PC-3 (cell line): ENCODE measurements around the gene ZFYVE9. TPM values are rescaled to one million over a fixed set of nuclear protein-coding genes. Genes with fewer than 3 reads are reported as not detected.
A peak's percentile ranks its signal among the peaks of the same experiment; 100 is the strongest.

Source experiments
- ATAC-seq: fragments of 200-7000 bp; cut with Tn5 transposase; 2 replicates; pipeline ENCODE4 v1.9.1; 2020; ENCODE audit warnings: mild to moderate bottlenecking, moderate library complexity
- BruUV-seq: library from RNA; stranded (reverse); fragments of 400-500 nt; replicated peaks from 2 replicates; lab custom pipeline; 2021; lab: Mats Ljungman, UMichigan
- CTCF ChIA-PET: fragments of 300-600 bp; sonication (Branson Sonifier 250); formaldehyde crosslinking; loops from one replicate; lab custom pipeline; 2022; ENCODE audit warnings: antibody characterized with exemption; lab: Charles Lee
- POLR2A ChIA-PET: fragments of 300-600 bp; sonication (Branson Sonifier 250); formaldehyde crosslinking; loops from one replicate; lab custom pipeline; 2022; ENCODE audit warnings: antibody characterized with exemption; ENCODE audit not compliant: unreplicated experiment; lab: Charles Lee
- DNase-seq: peaks from one replicate; pipeline ENCODE4 v3.0.0-alpha.2; 2015
- H2AFZ ChIP-seq: fragments of 300-600 bp; sonication (generic); 2 replicates; pipeline ENCODE4 v1.6.0; 2016; ENCODE audit warnings: antibody characterized with exemption, low read length
- H3F3A ChIP-seq: fragments of 300-600 bp; sonication (generic); one replicate; pipeline ENCODE4 v1.6.0; 2017; ENCODE audit warnings: antibody characterized with exemption, low read length, control low read depth, mild to moderate bottlenecking; ENCODE audit not compliant: unreplicated experiment
- H3K27ac ChIP-seq: fragments of 300-600 bp; sonication (generic); 2 replicates; pipeline ENCODE4 v1.5.1; 2016; ENCODE audit warnings: mild to moderate bottlenecking, low read length
- H3K27me3 ChIP-seq: fragments of 300-600 bp; sonication (generic); 2 replicates; pipeline ENCODE4 v1.6.1; 2016; ENCODE audit warnings: low read length, mixed read lengths
- H3K36me3 ChIP-seq: fragments of 300-600 bp; sonication (generic); 2 replicates; pipeline ENCODE4 v1.6.1; 2016; ENCODE audit warnings: low read depth, mixed run types, low read length, mixed read lengths
- H3K4me1 ChIP-seq: fragments of 300-600 bp; sonication (generic); 2 replicates; pipeline ENCODE4 v1.5.1; 2016; ENCODE audit warnings: low read length; ENCODE audit not compliant: insufficient read depth
- H3K4me2 ChIP-seq: fragments of 300-600 bp; sonication (generic); 2 replicates; pipeline ENCODE4 v1.6.0; 2016; ENCODE audit warnings: low read length
- H3K4me3 ChIP-seq: fragments of 300-600 bp; sonication (generic); 2 replicates; pipeline ENCODE4 v1.5.1; 2016; ENCODE audit warnings: mild to moderate bottlenecking, low read length, mixed read lengths
- H3K79me2 ChIP-seq: fragments of 300-600 bp; sonication (generic); 2 replicates; pipeline ENCODE4 v1.6.1; 2017; ENCODE audit warnings: low read length, mixed read lengths
- H3K9ac ChIP-seq: fragments of 300-600 bp; sonication (generic); 2 replicates; pipeline ENCODE4 v1.6.0; 2016; ENCODE audit warnings: mild to moderate bottlenecking, low read length
- H3K9me2 ChIP-seq: fragments of 300-600 bp; sonication (generic); replicated peaks from 2 replicates; pipeline ENCODE4 v1.6.1; 2016; ENCODE audit warnings: mixed run types, low read length, mixed read lengths
- H3K9me3 ChIP-seq: fragments of 300-600 bp; sonication (generic); 2 replicates; pipeline ENCODE4 v1.6.1; 2016; ENCODE audit warnings: low read length, mixed read lengths
- H4K20me1 ChIP-seq: fragments of 300-600 bp; sonication (generic); 2 replicates; pipeline ENCODE4 v1.6.1; 2016; ENCODE audit warnings: low read length, mixed read lengths
- EZH2 ChIP-seq: fragments of 300-600 bp; sonication (generic); IDR thresholded peaks from one replicate; pipeline ENCODE4 v1.6.1; 2017; ENCODE audit warnings: antibody characterized with exemption, mild to moderate bottlenecking, low read length; ENCODE audit not compliant: unreplicated experiment
- EZH2phosphoT487 ChIP-seq: fragments of 300-600 bp; sonication (generic); IDR thresholded peaks from 2 replicates; pipeline ENCODE4 v1.6.1; 2018; ENCODE audit warnings: mild to moderate bottlenecking, antibody characterized with exemption, low read length, borderline replicate concordance
- intact Hi-C: fragments of 100-400 bp; cut with micrococcal nuclease; formaldehyde crosslinking; loops from 2 replicates; pipeline ENCODE4 v1.9.0; 2023
- total RNA-seq: library from RNA; depleted of rRNA; stranded (reverse); fragments of >200 nt; gene quantifications from 2 replicates; pipeline ENCODE4 v1.2.3, GENCODE V29; 2014
- TF ChIP-seq, protein P1 (sequence below): fragments of 300-600 bp; sonication (generic); conservative IDR thresholded peaks from 2 replicates; pipeline ENCODE4 v1.5.1; 2017; ENCODE audit warnings: antibody characterized with exemption, low read depth, mild to moderate bottlenecking, low read length

The ZFYVE9 gene
- total RNA-seq, 1 experiment from 2014 or later = 14.2 TPM

DNA sequence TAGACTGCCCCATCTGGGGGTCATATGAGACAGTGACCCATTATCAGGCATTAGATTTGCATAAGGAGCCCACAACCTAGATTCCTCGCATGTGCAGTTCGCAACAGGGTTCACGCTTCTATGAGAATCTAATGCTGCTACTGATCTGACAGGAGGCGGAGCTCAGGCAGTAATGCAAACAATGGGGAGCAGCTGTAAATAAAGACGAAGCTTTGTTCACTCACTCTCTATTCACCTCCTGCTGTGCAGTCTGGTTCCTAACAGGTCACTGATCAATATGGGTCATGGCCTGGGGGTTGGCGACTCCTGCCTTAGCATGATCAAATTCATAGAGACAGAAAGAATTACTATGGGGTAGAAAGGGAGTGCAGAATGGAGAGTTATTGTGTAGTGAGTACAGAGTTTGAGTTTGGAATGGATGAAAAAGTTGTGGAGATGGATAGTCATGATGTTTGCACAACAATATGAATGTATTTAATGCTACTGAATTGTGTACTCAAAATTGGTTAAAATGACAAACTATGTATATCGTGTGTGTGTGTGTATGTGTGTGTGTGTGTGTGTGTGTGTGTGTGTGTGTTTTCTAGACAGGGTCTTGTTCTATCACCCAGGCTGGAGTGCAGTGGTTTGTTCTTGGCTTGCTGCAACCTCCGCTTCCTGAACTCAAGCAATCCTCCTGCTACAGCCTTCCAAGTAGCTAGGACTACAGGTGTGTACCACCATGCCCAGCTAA, 43.6 kb upstream of the ZFYVE9 start:
- H3K9ac ChIP-seq = no peak overlapping the region
- CTCF ChIA-PET = no interaction called here

GRCh38 chr1:52102336-52103013, 39.4 kb upstream of the ZFYVE9 start:
- DNase-seq (no peak), ATAC-seq (no peak)
- no peaks in the 10 kb centered on the region for H3K9me2 ChIP-seq
- no peaks in the 10 kb centered on the region for H3K36me3 ChIP-seq
- no peak overlapping the region for H3K27ac ChIP-seq
- H4K20me1 ChIP-seq = no peaks in the 10 kb centered on the region
- TF ChIP-seq EZH2 (no peak), EZH2phosphoT487 (no peak)
- TF ChIP-seq, protein P1, sequence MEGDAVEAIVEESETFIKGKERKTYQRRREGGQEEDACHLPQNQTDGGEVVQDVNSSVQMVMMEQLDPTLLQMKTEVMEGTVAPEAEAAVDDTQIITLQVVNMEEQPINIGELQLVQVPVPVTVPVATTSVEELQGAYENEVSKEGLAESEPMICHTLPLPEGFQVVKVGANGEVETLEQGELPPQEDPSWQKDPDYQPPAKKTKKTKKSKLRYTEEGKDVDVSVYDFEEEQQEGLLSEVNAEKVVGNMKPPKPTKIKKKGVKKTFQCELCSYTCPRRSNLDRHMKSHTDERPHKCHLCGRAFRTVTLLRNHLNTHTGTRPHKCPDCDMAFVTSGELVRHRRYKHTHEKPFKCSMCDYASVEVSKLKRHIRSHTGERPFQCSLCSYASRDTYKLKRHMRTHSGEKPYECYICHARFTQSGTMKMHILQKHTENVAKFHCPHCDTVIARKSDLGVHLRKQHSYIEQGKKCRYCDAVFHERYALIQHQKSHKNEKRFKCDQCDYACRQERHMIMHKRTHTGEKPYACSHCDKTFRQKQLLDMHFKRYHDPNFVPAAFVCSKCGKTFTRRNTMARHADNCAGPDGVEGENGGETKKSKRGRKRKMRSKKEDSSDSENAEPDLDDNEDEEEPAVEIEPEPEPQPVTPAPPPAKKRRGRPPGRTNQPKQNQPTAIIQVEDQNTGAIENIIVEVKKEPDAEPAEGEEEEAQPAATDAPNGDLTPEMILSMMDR = no peak
- no peaks in the 10 kb centered on the region for H3F3A ChIP-seq
- H2AFZ ChIP-seq = no peak overlapping the region
- H3K4me2 ChIP-seq = no peak overlapping the region
- POLR2A ChIA-PET = no interaction called here
- H3K9me3 ChIP-seq = no peaks in the 10 kb centered on the region
- no TSS peak for BruUV-seq
- intact Hi-C loops = no loop called here
- H3K4me1 ChIP-seq = no peaks in the 10 kb centered on the region
- H3K4me3 ChIP-seq = no peak overlapping the region
- CTCF ChIA-PET = no interaction called here
- no peaks in the 10 kb centered on the region for H3K27me3 ChIP-seq
- H3K9ac ChIP-seq = no peak overlapping the region
- H3K79me2 ChIP-seq = no peaks in the 10 kb centered on the region

More for the DNA sequence above, 43.6 kb upstream of the ZFYVE9 start:
- no peak overlapping the region for H3K4me2 ChIP-seq
- H3K79me2 ChIP-seq = no peaks in the 10 kb centered on the region
- no peaks in the 10 kb centered on the region for H3K36me3 ChIP-seq
- intact Hi-C loops = no loop called here
- H3K27ac ChIP-seq = no peak overlapping the region
- H3K9me2 ChIP-seq = no peaks in the 10 kb centered on the region
- no peak for TF ChIP-seq EZH2
- TF ChIP-seq, protein P1 = no peak
- no peak for TF ChIP-seq EZH2phosphoT487
- BruUV-seq = no TSS peak
- H2AFZ ChIP-seq = no peak overlapping the region
- DNase-seq (no peak), ATAC-seq (peak; percentile 24; the same call in 1 of the 2 replicates)
- no peaks in the 10 kb centered on the region for H3K4me1 ChIP-seq
- H3K9me3 ChIP-seq = no peaks in the 10 kb centered on the region
- no peak overlapping the region for H3K4me3 ChIP-seq
- no peaks in the 10 kb centered on the region for H3K27me3 ChIP-seq
- H4K20me1 ChIP-seq = no peaks in the 10 kb centered on the region
- no peaks in the 10 kb centered on the region for H3F3A ChIP-seq
- POLR2A ChIA-PET = no interaction called here

DNA sequence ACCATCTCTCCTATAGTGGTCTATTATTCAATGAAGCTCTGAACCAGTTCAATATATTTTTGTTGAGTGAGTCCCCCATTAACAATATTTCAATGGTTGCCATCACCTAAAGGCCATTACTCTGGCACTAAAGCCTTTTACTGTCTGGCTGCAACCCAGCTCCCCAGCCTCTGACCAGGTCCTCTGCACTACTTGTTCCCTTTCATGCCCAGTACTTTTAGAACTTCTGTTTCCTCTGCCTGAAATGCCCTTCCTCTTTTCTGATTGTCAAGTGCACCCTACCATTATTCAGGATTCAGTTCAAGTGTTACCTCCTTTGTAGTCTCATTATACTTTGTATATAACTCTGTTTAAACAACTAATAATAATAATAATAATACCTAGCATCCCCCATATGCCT, 30.4 kb upstream of the ZFYVE9 start:
- Histone ChIP-seq H3K4me1 (no peaks in the 10 kb centered on the region), H4K20me1 (no peaks in the 10 kb centered on the region), H3K9ac (no peak overlapping the region), H3K9me3 (no peaks in the 10 kb centered on the region), H3K4me3 (no peak overlapping the region), H3K4me2 (no peak overlapping the region), H3F3A (no peaks in the 10 kb centered on the region), H3K27me3 (no peaks in the 10 kb centered on the region), H3K79me2 (no peaks in the 10 kb centered on the region), H3K27ac (no peak overlapping the region), H2AFZ (no peak overlapping the region), H3K9me2 (no peaks in the 10 kb centered on the region), H3K36me3 (no peaks in the 10 kb centered on the region)
- no TSS peak for BruUV-seq
- POLR2A ChIA-PET = no interaction called here
- DNase-seq (no peak), ATAC-seq (no peak)
- intact Hi-C loops = no loop called here
- CTCF ChIA-PET = no interaction called here
- no peak for TF ChIP-seq EZH2
- TF ChIP-seq EZH2phosphoT487 = no peak
- TF ChIP-seq, protein P1 = no peak
